Stimulated activated CD4-positive, alpha-beta T cell treated with anti-CD3 and anti-CD28 coated beads, Interleukin-12 subunit alpha, Interleukin-12 subunit beta, amount 100 ng/mL, for 24 hours (primary cell): ENCODE data around the gene RPUSD3.
A peak's percentile ranks its signal among the peaks of the same experiment; 100 is the strongest.

ENCODE experiments used
- DNase-seq, 2 experiments: peaks; one replicate each; pipeline ENCODE4 v3.0.0-alpha.2; 2020; ENCODE audit warnings: low read depth in 2 of 2

Gene RPUSD3

GRCh38 chr3:9806688-9807589, 36.9 kb downstream of the RPUSD3 start:
- no peak for DNase-seq

DNA sequence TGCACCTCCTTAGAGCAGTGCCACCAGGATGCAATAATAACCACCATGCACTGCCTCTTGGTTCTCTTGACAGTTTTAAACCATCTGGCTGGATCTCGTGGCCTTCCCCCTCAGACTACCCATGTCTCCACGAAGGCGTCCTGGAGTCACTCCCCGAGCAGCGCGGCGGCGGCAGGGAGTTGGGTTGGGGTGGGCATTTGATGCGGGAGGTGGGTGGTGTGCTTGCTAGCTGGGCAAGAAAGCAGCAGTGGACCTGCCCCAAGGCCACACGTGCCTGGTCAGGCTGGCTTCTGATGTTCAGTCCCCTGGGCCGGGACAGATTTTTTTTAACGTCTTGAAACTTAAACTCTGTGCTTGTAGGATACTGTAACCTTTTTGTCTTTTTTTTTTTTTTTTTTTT, 37.7 kb downstream of the RPUSD3 start:
- no peak for DNase-seq

GRCh38 chr3:9804996-9805395, 38.8 kb downstream of the RPUSD3 start:
- DNase-seq, result no peak

DNA sequence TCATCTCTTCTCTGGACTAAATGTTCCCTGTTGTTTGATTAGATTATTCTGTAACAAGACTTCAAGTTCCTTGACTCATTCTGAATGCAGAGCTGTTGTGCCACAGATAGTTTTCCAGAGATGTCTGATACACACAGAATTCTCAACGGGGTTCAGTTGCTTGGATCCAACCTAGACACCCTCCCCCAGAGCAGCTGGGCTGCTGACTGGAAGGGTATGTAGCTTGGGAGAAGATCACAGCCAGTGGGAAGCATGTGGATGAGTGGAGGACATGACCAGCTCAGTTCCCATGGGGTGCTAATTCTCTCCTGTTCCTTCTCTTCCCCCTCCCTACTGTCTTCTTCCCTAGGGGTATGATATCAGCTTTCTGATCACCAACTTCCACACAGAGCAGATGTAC, 40.3 kb downstream of the RPUSD3 start:
- no peak for DNase-seq

DNA sequence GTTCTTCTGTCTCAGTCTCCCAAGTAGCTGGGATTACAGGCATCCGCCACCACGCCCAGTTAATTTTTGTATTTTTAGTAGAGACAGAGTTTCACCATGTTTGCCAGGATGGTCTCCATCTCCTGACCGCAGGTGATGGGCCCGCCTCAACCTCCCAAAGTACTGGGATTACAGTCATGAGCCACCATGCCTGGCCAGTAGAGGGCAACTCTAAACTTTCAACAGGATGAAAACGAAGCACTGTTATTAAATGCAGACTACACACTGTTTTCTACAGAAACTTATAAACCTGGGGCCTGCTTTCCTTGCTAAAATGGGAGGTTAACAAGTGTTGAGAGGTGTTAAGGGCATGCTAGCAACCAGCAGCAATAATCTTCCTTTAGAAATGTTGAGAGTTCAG, 43.3 kb downstream of the RPUSD3 start:
- DNase-seq, result no peak

- no peak for DNase-seq
Measured at GRCh38 chr3:9797196-9797945, 46.4 kb downstream of the RPUSD3 start.

GRCh38 chr3:9795207-9795606, 48.6 kb downstream of the RPUSD3 start:
- DNase-seq, result no peak

DNA sequence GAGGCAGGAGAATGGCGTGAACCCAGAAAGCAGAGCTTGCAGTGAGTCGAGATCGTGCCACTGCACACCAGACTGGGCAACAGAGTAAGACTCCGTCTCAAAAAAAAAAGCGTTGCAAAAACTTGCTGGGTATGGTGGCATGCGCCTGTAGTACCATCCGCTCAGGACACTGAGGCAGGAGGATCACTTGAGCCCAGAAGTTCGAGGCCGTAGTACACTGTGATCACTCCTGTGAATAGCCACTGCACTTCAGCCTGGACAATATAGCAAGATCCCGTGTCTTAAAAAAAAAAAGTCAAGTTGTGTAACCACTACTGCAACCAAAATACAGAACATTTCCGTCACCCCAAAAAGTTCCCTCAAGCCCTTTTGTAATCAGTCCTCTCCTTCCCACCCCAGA, 49.4 kb downstream of the RPUSD3 start:
- no peak for DNase-seq

- no peak for DNase-seq
Measured at GRCh38 chr3:9793161-9793781, 50.5 kb downstream of the RPUSD3 start.

GRCh38 chr3:9792405-9793160, 51.2 kb downstream of the RPUSD3 start, which contains the start of the genes ARPC4 and TADA3:
Gene ARPC4 (plus strand): TSS chr3:9793082. CDS start chr3:9793122, 40 bp downstream.
Gene TADA3 (minus strand): TSS chr3:9792473. CDS start chr3:9791466, 1,007 bp downstream.
- peak; percentile 81 to 89 for DNase-seq

DNA sequence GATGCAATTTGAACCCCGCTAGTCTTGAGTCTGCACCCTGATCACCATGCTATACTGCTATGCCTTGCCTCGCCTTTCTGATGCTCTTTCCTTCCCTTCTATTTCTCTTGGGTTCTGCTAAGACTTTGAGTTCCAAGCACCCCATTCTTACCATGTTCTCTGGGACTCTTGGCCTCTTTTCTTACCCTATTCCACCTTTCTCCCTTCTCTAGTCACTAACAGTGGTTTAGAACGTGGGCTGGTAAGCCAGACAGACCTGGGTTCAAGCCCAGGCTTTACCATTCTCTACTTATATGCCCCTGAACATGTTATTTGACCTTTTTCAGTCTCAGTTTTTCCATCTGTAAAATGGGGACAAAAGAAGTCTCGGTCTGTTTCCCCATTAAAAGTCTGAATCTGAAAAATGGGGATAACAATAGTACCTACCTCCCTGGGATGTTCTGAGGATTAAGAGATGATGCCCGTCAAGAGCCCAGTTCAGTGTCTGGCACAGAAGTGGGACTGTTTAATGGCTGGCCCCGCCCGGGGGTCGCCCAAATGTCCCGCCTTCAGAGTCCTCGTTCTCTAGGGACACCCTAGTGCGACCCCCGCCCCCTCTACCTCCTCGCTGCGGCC, 51.9 kb downstream of the RPUSD3 start:
- no peak for DNase-seq

DNA sequence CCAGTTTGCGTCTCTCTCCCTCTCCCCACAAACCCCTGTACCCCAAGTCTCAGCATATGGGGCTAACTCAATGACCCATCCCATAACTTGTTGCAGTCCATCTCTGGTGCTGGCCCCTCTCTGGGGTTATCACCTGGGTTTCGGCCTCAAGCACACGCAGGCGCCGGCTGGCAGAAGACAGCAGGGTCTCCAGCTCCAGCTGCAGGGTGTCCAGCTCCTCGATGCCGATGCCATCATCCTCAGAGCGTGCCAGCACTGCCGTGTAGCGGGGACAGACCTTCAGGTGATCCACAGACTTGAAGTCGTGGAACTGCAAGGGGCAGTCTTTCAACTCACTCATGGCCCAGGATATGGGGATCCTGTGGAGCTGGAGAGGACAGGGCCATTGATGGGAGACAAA, 52.7 kb downstream of the RPUSD3 start:
- DNase-seq, result no peak
